H1 (cell line): ENCODE data around the gene NEURL4. TPM values are rescaled to one million over a fixed set of nuclear protein-coding genes. Genes with fewer than 3 reads are reported as not detected.

ENCODE experiments used
- CTCF ChIA-PET: fragments of 300-600 bp; sonication (Branson Sonifier 250); formaldehyde crosslinking; loops from one replicate; lab custom pipeline; 2021; ENCODE audit not compliant: partially characterized antibody; lab: Charles Lee
- POLR2A ChIA-PET: fragments of 300-600 bp; sonication (Branson Sonifier 250); formaldehyde crosslinking; loops from one replicate; lab custom pipeline; 2021; ENCODE audit warnings: inconsistent platforms; ENCODE audit not compliant: partially characterized antibody; lab: Charles Lee
- DNase-seq, 2 experiments: peaks; one replicate each; pipeline versions ENCODE4 v3.0.0 to v3.0.0-alpha.2; 2010 to 2022; ENCODE audit warnings: low spot score in 2 of 2, low read depth in 1 of 2, mixed read lengths in 1 of 2
- FAIRE-seq: peaks from 2 replicates; lab custom pipeline; 2011; peaks lifted over from hg19 to GRCh38; lab: Jason Lieb, UNC
- H2AFZ ChIP-seq: 2 replicates; pipeline ENCODE4 v1.8.1; 2012; ENCODE audit warnings: low read length, inconsistent platforms
- H2AK5ac ChIP-seq: 2 replicates; pipeline ENCODE4 v1.6.1; 2013; ENCODE audit warnings: low read depth, low read length
- H2BK120ac ChIP-seq: replicated peaks from 2 replicates; pipeline ENCODE3; 2013; ENCODE audit warnings: low read depth, low read length, inconsistent platforms
- H2BK12ac ChIP-seq: 2 replicates; pipeline ENCODE4 v1.6.1; 2013; ENCODE audit warnings: low read depth, low read length
- H2BK15ac ChIP-seq: 2 replicates; pipeline ENCODE4 v1.6.1; 2013; ENCODE audit warnings: low read length
- H2BK20ac ChIP-seq: 2 replicates; pipeline ENCODE4 v1.6.1; 2013; ENCODE audit warnings: low read length
- H2BK5ac ChIP-seq: 2 replicates; pipeline ENCODE4 v1.6.1; 2013; ENCODE audit warnings: low read depth, low read length
- H3K14ac ChIP-seq: 2 replicates; pipeline ENCODE4 v1.6.1; 2013; ENCODE audit warnings: inconsistent platforms; ENCODE audit not compliant: insufficient read length
- H3K18ac ChIP-seq: 2 replicates; pipeline ENCODE4 v1.6.1; 2013; ENCODE audit warnings: low read length; ENCODE audit errors: extremely low read depth
- H3K23ac ChIP-seq: 2 replicates; pipeline ENCODE4 v1.6.1; 2013; ENCODE audit warnings: inconsistent platforms; ENCODE audit not compliant: insufficient read length
- H3K23me2 ChIP-seq: 2 replicates; pipeline ENCODE4 v1.6.1; 2013; ENCODE audit warnings: low read depth, low read length
- H3K27ac ChIP-seq: 2 replicates; pipeline ENCODE4 v1.6.1; 2011; ENCODE audit warnings: low read depth, low read length, inconsistent platforms
- H3K27me3 ChIP-seq, 4 experiments: replicated peaks in 1 of 4; 1 replicate in 1 of 4; 2 replicates in 3 of 4; pipeline versions ENCODE4 v1.6.1 to v1.8.1; 2011 to 2013; ENCODE audit warnings: low read length in 3 of 4, mild to moderate bottlenecking in 3 of 4, inconsistent platforms in 2 of 4, mixed read lengths in 2 of 4, moderate library complexity in 1 of 4; ENCODE audit not compliant: control insufficient read depth in 3 of 4, insufficient read depth in 3 of 4; ENCODE audit errors: extremely low read depth in 1 of 4
- H3K36me3 ChIP-seq, 4 experiments: 2 replicates each; pipeline versions ENCODE4 v1.6.1 to v1.8.1; 2011 to 2013; ENCODE audit warnings: mild to moderate bottlenecking in 4 of 4, low read length in 3 of 4, moderate library complexity in 2 of 4, control low read depth in 1 of 4, inconsistent platforms in 1 of 4; ENCODE audit not compliant: insufficient read depth in 4 of 4, control insufficient read depth in 2 of 4
- H3K4ac ChIP-seq: replicated peaks from 2 replicates; pipeline ENCODE3; 2013; ENCODE audit warnings: low read length, low read depth, mixed read lengths, inconsistent platforms; ENCODE audit not compliant: insufficient read length
- H3K4me1 ChIP-seq, 4 experiments: replicated peaks in 1 of 4; 1 replicate in 1 of 4; 2 replicates in 3 of 4; pipeline versions ENCODE4 v1.6.1 to v1.8.1; 2011 to 2013; ENCODE audit warnings: low read length in 3 of 4, inconsistent platforms in 2 of 4, mixed read lengths in 1 of 4; ENCODE audit not compliant: insufficient read depth in 4 of 4, control insufficient read depth in 3 of 4
- H3K4me2 ChIP-seq, 2 experiments: 2 replicates each; pipeline versions ENCODE4 v1.6.1 to v1.8.1; 2011 to 2013; ENCODE audit warnings: low read depth in 2 of 2, low read length in 2 of 2, control low read depth in 1 of 2, inconsistent platforms in 1 of 2, mild to moderate bottlenecking in 1 of 2; ENCODE audit not compliant: insufficient read depth in 1 of 2
- H3K4me3 ChIP-seq, 4 experiments: fragments of 200-600, 300-600 bp in 1 of 4; sonication (generic), shearing (Covaris generic), sonication (Bioruptor Twin) in 1 of 4; 2 replicates each; pipeline versions ENCODE4 v1.5.1 to v1.8.1; 2011 to 2016; ENCODE audit warnings: low read length in 4 of 4, low read depth in 3 of 4, control low read depth in 2 of 4, inconsistent platforms in 2 of 4, mild to moderate bottlenecking in 2 of 4, mixed read lengths in 1 of 4, moderate library complexity in 1 of 4; ENCODE audit not compliant: insufficient read depth in 2 of 4; ENCODE audit errors: extremely low read depth in 1 of 4
- H3K56ac ChIP-seq: replicated peaks from 2 replicates; pipeline ENCODE3; 2013; ENCODE audit warnings: low read depth, mild to moderate bottlenecking, mixed read lengths, low read length, inconsistent platforms; ENCODE audit not compliant: insufficient read length
- H3K79me1 ChIP-seq: 2 replicates; pipeline ENCODE4 v1.6.1; 2013; ENCODE audit warnings: low read depth, low read length, control low read depth
- H3K79me2 ChIP-seq, 2 experiments: 2 replicates each; pipeline versions ENCODE4 v1.6.1 to v1.8.1; 2012 to 2013; ENCODE audit warnings: low read length in 2 of 2, mild to moderate bottlenecking in 2 of 2, inconsistent platforms in 1 of 2; ENCODE audit not compliant: insufficient read depth in 2 of 2, control insufficient read depth in 1 of 2
- H3K9ac ChIP-seq, 4 experiments: replicated peaks in 1 of 4; 1 replicate in 1 of 4; 2 replicates in 3 of 4; pipeline versions ENCODE4 v1.6.1 to v1.8.1; 2011 to 2013; ENCODE audit warnings: low read depth in 3 of 4, low read length in 3 of 4, control low read depth in 2 of 4, mild to moderate bottlenecking in 2 of 4, moderate library complexity in 2 of 4, inconsistent platforms in 1 of 4; ENCODE audit errors: extremely low read depth in 1 of 4
- H3K9me3 ChIP-seq, 2 experiments: 2 replicates each; pipeline versions ENCODE4 v1.6.1 to v1.8.1; 2012 to 2013; ENCODE audit warnings: mild to moderate bottlenecking in 2 of 2, moderate library complexity in 2 of 2, control low read depth in 1 of 2, inconsistent platforms in 1 of 2, low read depth in 1 of 2, low read length in 1 of 2, mixed read lengths in 1 of 2; ENCODE audit not compliant: insufficient read depth in 2 of 2
- H4K20me1 ChIP-seq, 2 experiments: replicated peaks in 1 of 2; 2 replicates each; pipeline versions ENCODE3 to v1.8.1; 2011 to 2013; ENCODE audit warnings: inconsistent platforms in 2 of 2, low read length in 2 of 2, mild to moderate bottlenecking in 1 of 2; ENCODE audit not compliant: insufficient read depth in 2 of 2, control insufficient read depth in 1 of 2
- H4K5ac ChIP-seq: 2 replicates; pipeline ENCODE4 v1.6.1; 2013; ENCODE audit warnings: low read length, low read depth, mixed read lengths, inconsistent platforms; ENCODE audit not compliant: insufficient read length
- H4K8ac ChIP-seq: 2 replicates; pipeline ENCODE4 v1.8.0; 2013; ENCODE audit warnings: mild to moderate bottlenecking, moderate library complexity, low read length, inconsistent platforms; ENCODE audit not compliant: insufficient read depth; ENCODE audit errors: extremely low read depth
- H4K91ac ChIP-seq: replicated peaks from 2 replicates; pipeline ENCODE3; 2013; ENCODE audit warnings: low read length, mixed read lengths, inconsistent platforms; ENCODE audit not compliant: insufficient read length
- BACH1 ChIP-seq: IDR thresholded peaks from 2 replicates; pipeline ENCODE4 v1.6.1; 2012; ENCODE audit warnings: low read length, improper control_type of control experiment
- CBX8 ChIP-seq: fragments of 300-800, 300-1000 bp; sonication (generic); IDR thresholded peaks from 2 replicates; pipeline ENCODE4 v1.7.1; 2016; ENCODE audit warnings: low read depth, low read length, borderline replicate concordance
- CEBPB ChIP-seq: IDR thresholded peaks from 2 replicates; pipeline ENCODE4 v1.6.1; 2012; ENCODE audit warnings: low read depth, low read length
- CHD2 ChIP-seq: IDR thresholded peaks from 2 replicates; pipeline ENCODE4 v1.6.1; 2012; ENCODE audit warnings: low read length, improper control_type of control experiment
- JUN ChIP-seq: IDR thresholded peaks from 2 replicates; pipeline ENCODE4 v1.6.1; 2011; ENCODE audit warnings: low read depth, mild to moderate bottlenecking, improper control_type of control experiment, low read length
- KDM1A ChIP-seq: fragments of 200-600, 300-600 bp; sonication (generic); IDR thresholded peaks from 2 replicates; pipeline ENCODE4 v1.7.1; 2016; ENCODE audit warnings: mild to moderate bottlenecking, low read length, borderline replicate concordance
- MAFK ChIP-seq: IDR thresholded peaks from 2 replicates; pipeline ENCODE4 v1.6.1; 2012; ENCODE audit warnings: low read depth, mild to moderate bottlenecking, improper control_type of control experiment, low read length
- NRF1 ChIP-seq: IDR thresholded peaks from 2 replicates; pipeline ENCODE4 v1.6.1; 2011; ENCODE audit warnings: mild to moderate bottlenecking, low read depth, low read length, improper control_type of control experiment
- POLR2AphosphoS5 ChIP-seq: IDR thresholded peaks from 2 replicates; pipeline ENCODE4 v1.6.1; 2011; ENCODE audit warnings: low read depth, low read length
- POU5F1 ChIP-seq: IDR thresholded peaks from 2 replicates; pipeline ENCODE4 v1.6.1; 2011; ENCODE audit warnings: low read depth, mild to moderate bottlenecking, low read length, moderate library complexity
- SRF ChIP-seq: IDR thresholded peaks from 2 replicates; pipeline ENCODE4 v1.6.1; 2011; ENCODE audit warnings: mild to moderate bottlenecking, low read depth, low read length, moderate library complexity
- WGBS, 2 experiments: shearing (Covaris generic) in 1 of 2; methylation state at CpG; one replicate each; pipeline versions ENCODE4 v1.1.6 to v1.1.7; 2013 to 2015; ENCODE audit warnings: low lambda C conversion rate in 2 of 2, mixed read lengths in 2 of 2, inconsistent platforms in 1 of 2, low coverage in 1 of 2, missing lambda C conversion rate in 1 of 2; ENCODE audit not compliant: insufficient replicate concordance in 2 of 2, insufficient coverage in 1 of 2, insufficient read length in 1 of 2; ENCODE audit errors: extremely low coverage in 1 of 2, missing lambda C conversion rate in 1 of 2; 5-methylcytosine and 5-hydroxymethylcytosine counted together
- polyA plus RNA-seq, 7 experiments: library from polyadenylated mRNA; depleted of rRNA in 3 of 7; stranded (reverse) in 5 of 7; unstranded in 2 of 7; fragments of >200 nt in 5 of 7; fragments of 200-250 nt in 2 of 7; gene quantifications; 1 replicate in 5 of 7; 2 replicates in 1 of 7; 4 replicates in 1 of 7; pipeline versions ENCODE4 v1.2.1 to v1.2.3, GENCODE V29; 2011 to 2013; ENCODE audit warnings: missing spikeins in 2 of 7, mixed read lengths in 2 of 7
- total RNA-seq: library from RNA; stranded (reverse); fragmentation: NEBNext Ultra II Directional; extraction: Animal tissue kit (Norgen Biotek cat#: 25700); gene quantifications from 2 replicates; pipeline ENCODE4 v1.2.1, GENCODE V29; 2021
- TF ChIP-seq, protein P1 (sequence below), 3 experiments: IDR thresholded peaks; 1 replicate in 2 of 3; 2 replicates in 1 of 3; pipeline versions ENCODE4 v1.5.1 to v1.6.1; 2011; ENCODE audit warnings: low read length in 3 of 3, mild to moderate bottlenecking in 3 of 3, inconsistent platforms in 2 of 3, low read depth in 1 of 3, moderate library complexity in 1 of 3; ENCODE audit not compliant: insufficient read depth in 1 of 3; ENCODE audit errors: control extremely low read depth in 1 of 3

The NEURL4 gene
- total and polyA plus RNA-seq, 2 of the 8 experiments (the other 6 are each of a cell fraction or from before 2014, with no cell fraction given) = 29.6 to 46.8 TPM

DNA sequence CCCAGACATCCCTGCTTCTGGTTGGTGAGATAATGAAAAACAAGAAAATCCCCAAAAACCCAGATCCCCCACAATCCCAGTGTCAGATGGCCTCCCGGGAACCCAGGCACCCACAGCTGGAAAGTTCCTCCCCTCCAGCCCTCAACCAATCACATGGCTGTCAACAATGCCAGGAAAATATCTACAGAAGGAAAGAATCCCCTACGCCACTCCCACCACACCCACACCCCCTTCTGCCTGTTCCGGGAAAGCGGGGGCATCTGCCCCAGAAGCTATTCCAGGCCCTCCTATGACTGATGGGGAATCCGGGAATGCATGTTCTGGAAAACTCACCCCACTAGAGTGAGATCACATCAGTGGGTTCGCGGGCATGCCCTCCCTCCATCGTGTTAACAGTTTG is 27.6 kb upstream of the NEURL4 start:
- peak overlapping the region; percentile 81; the same call in 1 of the 2 replicates for H2BK15ac ChIP-seq
- H3K9me3 ChIP-seq = no peaks in the 10 kb centered on the region
- H3K4ac ChIP-seq = no peak overlapping the region
- H3K14ac ChIP-seq = no peak overlapping the region
- no peaks in the 10 kb centered on the region for H3K27me3 ChIP-seq
- peaks cover 0 to 8% (median 2%) of the 10 kb centered on the region in 4 experiments; a peak in 5 of 7 replicates for H3K4me1 ChIP-seq
- no peak overlapping the region for H3K56ac ChIP-seq
- no peak overlapping the region for H4K91ac ChIP-seq
- H2BK5ac ChIP-seq = no peak overlapping the region
- H2BK20ac ChIP-seq = no peak overlapping the region
- H3K79me2 ChIP-seq = no peaks in the 10 kb centered on the region
- H2AFZ ChIP-seq = no peak overlapping the region
- ChIA-PET CTCF (interaction anchor here (0.6 to 6.5 kb wide), 29 partner anchors 11 to 216 kb away, joined by 3 to 56 read pairs (median 7); partner anchors contain the start of genes ACAP1, CHRNB1, NEURL4 and PLSCR3), POLR2A (interaction anchor here (0.7 to 2.2 kb wide), 8 partner anchors 11 to 128 kb away, joined by 3 to 8 read pairs (median 4); partner anchors contain the start of genes ACAP1, FGF11, POLR2A and SLC35G6)
- no peaks in the 10 kb centered on the region for H3K36me3 ChIP-seq
- H3K27ac ChIP-seq = no peak overlapping the region
- H3K9ac ChIP-seq = no peak overlapping the region
- H3K18ac ChIP-seq = 0 out of 2 replicates have a peak overlapping the region, but pooled peaks have one; percentile 32
- H4K5ac ChIP-seq = no peak overlapping the region
- no peaks in the 10 kb centered on the region for H4K20me1 ChIP-seq
- FAIRE-seq (no peak), DNase-seq (no peak)
- no peaks in the 10 kb centered on the region for H3K79me1 ChIP-seq
- H2AK5ac ChIP-seq = no peak overlapping the region
- no peak overlapping the region for H2BK120ac ChIP-seq
- H3K23ac ChIP-seq = no peak overlapping the region
- H3K4me2 ChIP-seq = peak overlapping the region in 1 of 2 experiments; percentile 3; a peak in 1 of 4 replicates
- peak overlapping the region in 1 of 4 experiments; percentile 45; a peak in 2 of 8 replicates for H3K4me3 ChIP-seq
- H4K8ac ChIP-seq = no peak overlapping the region; the same call in 1 of the 2 replicates
- H3K23me2 ChIP-seq = peaks cover 2% of the 10 kb centered on the region; the same call in 1 of the 2 replicates
- 81% methylated on average over 8 of the region's 8 CpGs; no CpG with 5 or more reads in 1 of the 2 experiments for WGBS, 2 experiments
- H2BK12ac ChIP-seq = no peak overlapping the region
- TF ChIP-seq CEBPB = no peak
- TF ChIP-seq POLR2AphosphoS5 = no peak
- TF ChIP-seq KDM1A = no peak
- TF ChIP-seq BACH1 = no peak
- no peak for TF ChIP-seq CBX8
- TF ChIP-seq CHD2 = no peak
- no peak for TF ChIP-seq MAFK
- no peak for TF ChIP-seq NRF1
- no peak for TF ChIP-seq SRF
- TF ChIP-seq JUN = no peak
- no peak for TF ChIP-seq POU5F1
- TF ChIP-seq, protein P1, sequence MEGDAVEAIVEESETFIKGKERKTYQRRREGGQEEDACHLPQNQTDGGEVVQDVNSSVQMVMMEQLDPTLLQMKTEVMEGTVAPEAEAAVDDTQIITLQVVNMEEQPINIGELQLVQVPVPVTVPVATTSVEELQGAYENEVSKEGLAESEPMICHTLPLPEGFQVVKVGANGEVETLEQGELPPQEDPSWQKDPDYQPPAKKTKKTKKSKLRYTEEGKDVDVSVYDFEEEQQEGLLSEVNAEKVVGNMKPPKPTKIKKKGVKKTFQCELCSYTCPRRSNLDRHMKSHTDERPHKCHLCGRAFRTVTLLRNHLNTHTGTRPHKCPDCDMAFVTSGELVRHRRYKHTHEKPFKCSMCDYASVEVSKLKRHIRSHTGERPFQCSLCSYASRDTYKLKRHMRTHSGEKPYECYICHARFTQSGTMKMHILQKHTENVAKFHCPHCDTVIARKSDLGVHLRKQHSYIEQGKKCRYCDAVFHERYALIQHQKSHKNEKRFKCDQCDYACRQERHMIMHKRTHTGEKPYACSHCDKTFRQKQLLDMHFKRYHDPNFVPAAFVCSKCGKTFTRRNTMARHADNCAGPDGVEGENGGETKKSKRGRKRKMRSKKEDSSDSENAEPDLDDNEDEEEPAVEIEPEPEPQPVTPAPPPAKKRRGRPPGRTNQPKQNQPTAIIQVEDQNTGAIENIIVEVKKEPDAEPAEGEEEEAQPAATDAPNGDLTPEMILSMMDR (IDR thresholded peaks at IDR 0.05; ENCODE audit: control extremely low read depth in 1 of 3, insufficient read depth in 1 of 3, low read depth in 1 of 3, low read length in 3 of 3) = no peak
